Activated T-helper 2 cell treated with anti-CD3 and anti-CD28 coated beads, Interferon-gamma antibody, Interleukin-2, Interleukin-4, amounts not matched to agents 10 μg/mL and 5 μg/mL and 100 μg/mL, durations not matched to agents 14 hours and 24 hours and 36 hours (primary cell): Measurements from ENCODE around the gene SPOCK3. TPM values are rescaled to one million over a fixed set of nuclear protein-coding genes. Genes with fewer than 3 reads are reported as not detected.
"Not testable (repeated sequence)": the region's sequence is repeated elsewhere in the genome, so short reads cannot be mapped to it uniquely, and the experiment has no call there.

Experiments
- DNase-seq: peaks from one replicate; pipeline ENCODE4 v3.0.0; 2021; ENCODE audit warnings: low spot score
- H3K27ac Mint-ChIP-seq: one replicate; pipeline ENCODE4 v1.8.0; 2021; ENCODE audit warnings: mixed read lengths
- H3K27me3 Mint-ChIP-seq: one replicate; pipeline ENCODE4 v1.8.0; 2021; ENCODE audit warnings: low read depth, mixed read lengths
- H3K36me3 Mint-ChIP-seq: one replicate; pipeline ENCODE4 v1.8.0; 2021; ENCODE audit warnings: low read depth, mixed read lengths
- H3K4me1 Mint-ChIP-seq: one replicate; pipeline ENCODE4 v1.8.0; 2021; ENCODE audit warnings: low read depth, mixed read lengths
- H3K4me3 Mint-ChIP-seq: one replicate; pipeline ENCODE4 v1.8.0; 2021; ENCODE audit warnings: low read depth, mild to moderate bottlenecking, moderate library complexity, mixed read lengths
- H3K9me3 Mint-ChIP-seq: one replicate; pipeline ENCODE4 v1.8.0; 2021; ENCODE audit warnings: mixed read lengths
- intact Hi-C: fragments of 100-400 bp; cut with micrococcal nuclease; formaldehyde crosslinking; loops from one replicate; pipeline ENCODE4 v1.15.1; 2023
- total RNA-seq: library from RNA; stranded (reverse); gene quantifications from 2 replicates; pipeline ENCODE4 v1.2.3, GENCODE V29; 2022

The SPOCK3 gene
- total RNA-seq, 1 donor from 2014 or later, result not detected

DNA sequence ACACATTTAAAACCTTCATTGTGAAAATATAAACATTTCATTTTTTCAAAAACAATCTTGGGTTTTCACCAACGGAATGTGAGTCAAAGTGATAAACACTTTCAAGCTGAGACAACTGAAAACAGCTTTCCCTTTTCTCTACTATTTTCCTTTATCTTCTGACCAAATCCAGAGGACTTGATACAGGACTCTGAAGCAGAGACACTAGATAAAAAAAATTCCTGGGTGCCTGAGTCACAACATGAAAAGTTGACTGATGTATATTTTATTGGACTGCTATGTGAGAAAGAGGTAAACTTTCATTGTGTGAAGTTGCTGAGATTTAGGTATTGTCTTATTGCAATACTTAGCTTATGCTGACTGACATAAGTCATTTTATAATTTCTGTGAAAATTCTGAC is 411.2 kb downstream of the SPOCK3 start:
- Mint-ChIP-seq H3K27me3 (no peaks in the 10 kb centered on the region), H3K27ac (no peak overlapping the region), H3K4me1 (no peaks in the 10 kb centered on the region), H3K36me3 (no peaks in the 10 kb centered on the region), H3K9me3 (peaks cover 17% of the 10 kb centered on the region), H3K4me3 (no peak overlapping the region)
- intact Hi-C loops, result no loop called here
- no peak for DNase-seq

DNA sequence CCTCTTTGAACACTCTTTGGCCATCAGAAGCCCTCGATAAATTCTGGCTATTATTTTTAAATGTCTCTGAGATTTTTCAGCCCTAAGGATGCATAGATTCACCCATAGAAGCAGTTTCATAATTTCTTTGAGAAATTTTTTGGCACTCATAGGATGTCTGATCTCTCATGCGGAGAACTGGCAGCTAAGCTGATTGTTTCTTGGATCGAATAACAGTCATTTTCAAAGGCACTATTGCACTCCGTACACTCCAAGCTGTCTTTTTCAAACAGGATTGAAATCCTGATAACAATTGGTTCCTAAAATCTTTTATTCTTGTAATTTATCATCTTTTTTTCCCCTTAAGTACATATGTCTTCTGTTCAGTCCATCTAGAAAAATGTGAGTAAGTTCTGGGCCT is 411.9 kb downstream of the SPOCK3 start:
- no peak for DNase-seq
- Mint-ChIP-seq H3K4me1 (no peaks in the 10 kb centered on the region), H3K27me3 (no peaks in the 10 kb centered on the region), H3K9me3 (peaks cover 17% of the 10 kb centered on the region), H3K4me3 (no peak overlapping the region), H3K36me3 (no peaks in the 10 kb centered on the region), H3K27ac (no peak overlapping the region)
- intact Hi-C loops, result no loop called here

DNA sequence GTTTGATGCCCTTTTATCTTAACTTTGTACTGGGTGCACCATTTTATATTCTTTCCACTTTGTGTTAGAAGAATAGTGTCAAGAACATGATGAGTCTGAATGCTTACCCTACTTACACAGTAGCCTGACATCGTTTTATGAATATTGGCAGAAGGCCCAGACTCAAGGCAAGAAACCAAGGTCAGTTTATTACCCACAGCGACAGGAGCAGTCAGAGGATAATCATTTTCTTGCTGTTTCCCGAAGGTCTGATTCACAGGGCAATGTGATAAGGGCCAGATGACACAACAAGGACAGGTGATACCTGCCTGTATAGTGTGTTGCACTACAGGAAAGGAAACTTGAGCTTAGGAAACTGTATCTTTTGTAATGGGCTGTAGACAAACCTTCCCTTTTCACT is 417.4 kb downstream of the SPOCK3 start:
- no peak for DNase-seq
- no peaks in the 10 kb centered on the region for H3K36me3 Mint-ChIP-seq
- H3K27ac Mint-ChIP-seq, result no peak overlapping the region
- no peak overlapping the region for H3K4me3 Mint-ChIP-seq
- intact Hi-C loops, result no loop called here
- no peaks in the 10 kb centered on the region for H3K27me3 Mint-ChIP-seq
- H3K4me1 Mint-ChIP-seq, result no peaks in the 10 kb centered on the region
- peaks cover 4% of the 10 kb centered on the region for H3K9me3 Mint-ChIP-seq

DNA sequence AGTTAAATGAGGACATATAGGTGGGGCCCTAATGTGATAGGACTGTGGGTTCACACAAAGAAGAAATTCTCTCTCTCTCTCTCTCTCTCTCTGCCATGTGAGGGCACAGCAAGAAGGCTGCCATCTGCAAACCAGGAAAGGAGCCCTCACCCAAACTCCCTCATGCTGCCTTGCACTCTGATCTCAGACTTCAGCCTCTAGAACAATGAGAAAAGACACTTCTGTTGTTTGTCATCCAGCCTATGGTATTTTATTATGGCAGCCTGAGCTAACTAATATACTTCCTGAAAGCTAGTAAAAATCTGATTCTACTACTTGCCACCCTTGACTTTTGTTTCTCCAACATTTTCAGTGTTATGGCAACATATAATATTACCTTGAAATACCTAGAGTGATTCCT is 425.9 kb downstream of the SPOCK3 start:
- H3K4me3 Mint-ChIP-seq, result no peak overlapping the region
- no peaks in the 10 kb centered on the region for H3K36me3 Mint-ChIP-seq
- intact Hi-C loops, result no loop called here

DNA sequence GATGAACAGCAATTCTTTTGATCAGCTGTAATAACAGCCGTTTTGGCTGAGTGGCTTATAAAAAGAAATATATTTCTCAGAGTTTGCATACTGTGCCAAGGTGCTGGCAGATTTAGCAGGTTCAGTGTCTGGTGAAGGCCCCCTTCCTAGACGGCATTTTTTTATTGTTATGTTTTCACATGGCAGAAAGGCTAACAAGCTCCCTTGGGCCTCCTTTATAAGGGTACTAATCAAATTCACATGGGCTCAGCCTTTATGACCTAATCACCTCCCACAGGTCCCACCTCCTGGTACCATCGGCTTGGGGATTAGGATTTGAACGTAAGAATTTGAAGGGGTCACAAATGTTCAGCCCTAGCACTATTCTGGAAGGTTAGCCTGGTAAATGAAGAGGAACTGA is 431.9 kb downstream of the SPOCK3 start:
- Mint-ChIP-seq H3K4me3 (no peak overlapping the region), H3K27ac (no peak overlapping the region), H3K4me1 (no peaks in the 10 kb centered on the region), H3K9me3 (peaks cover 11% of the 10 kb centered on the region), H3K36me3 (no peaks in the 10 kb centered on the region), H3K27me3 (no peaks in the 10 kb centered on the region)
- DNase-seq, result no peak
- intact Hi-C loops, result no loop called here

More for the DNA sequence above, 425.9 kb downstream of the SPOCK3 start:
- Mint-ChIP-seq H3K9me3 (peaks cover 16% of the 10 kb centered on the region), H3K4me1 (no peaks in the 10 kb centered on the region), H3K27ac (no peak overlapping the region), H3K27me3 (no peaks in the 10 kb centered on the region)
- no peak for DNase-seq

DNA sequence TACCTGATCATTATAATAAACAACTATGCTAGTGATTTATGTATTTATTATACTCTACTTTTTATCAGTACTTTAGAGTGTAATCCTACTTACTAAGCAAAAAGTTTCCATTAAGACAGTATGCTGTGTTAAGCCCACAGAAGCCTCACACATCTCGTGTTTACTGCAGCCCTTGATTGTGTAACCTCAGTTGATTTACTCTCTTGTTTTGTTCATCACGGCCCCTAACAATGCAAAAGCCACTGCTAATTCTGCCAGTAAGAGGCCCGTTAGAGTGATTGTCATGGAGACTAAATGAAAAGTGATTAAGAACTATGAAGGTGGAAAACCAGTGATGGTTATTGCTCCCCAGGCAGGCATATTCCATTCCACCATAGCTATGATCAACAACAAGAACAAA is 436.2 kb downstream of the SPOCK3 start:
- H3K9me3 Mint-ChIP-seq, result peaks cover 15% of the 10 kb centered on the region
- H3K27ac Mint-ChIP-seq, result no peak overlapping the region
- intact Hi-C loops, result no loop called here
- H3K36me3 Mint-ChIP-seq, result no peaks in the 10 kb centered on the region
- no peaks in the 10 kb centered on the region for H3K4me1 Mint-ChIP-seq
- no peak for DNase-seq
- no peak overlapping the region for H3K4me3 Mint-ChIP-seq
- H3K27me3 Mint-ChIP-seq, result no peaks in the 10 kb centered on the region

DNA sequence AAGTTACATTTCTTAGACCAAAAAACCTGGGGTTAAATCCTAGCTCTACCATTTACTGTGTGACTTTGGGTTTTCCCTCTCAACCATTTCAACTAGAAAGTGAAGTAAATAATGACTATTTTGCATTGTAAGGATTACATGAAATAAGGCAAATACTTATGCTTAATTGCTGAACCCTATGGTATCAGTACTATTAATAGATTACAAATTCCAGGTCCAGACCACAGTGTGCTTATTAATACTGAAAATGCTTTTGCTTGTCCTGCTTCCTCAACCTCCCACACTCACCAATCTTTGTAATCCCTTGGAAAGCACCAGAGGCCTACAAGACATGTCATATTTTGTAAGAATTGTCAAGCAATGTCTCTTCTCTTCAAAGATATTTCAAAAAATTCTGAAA is 456.5 kb downstream of the SPOCK3 start:
- Mint-ChIP-seq H3K27ac (no peak overlapping the region), H3K9me3 (peaks cover 20% of the 10 kb centered on the region), H3K36me3 (no peaks in the 10 kb centered on the region), H3K27me3 (no peaks in the 10 kb centered on the region), H3K4me3 (no peak overlapping the region), H3K4me1 (no peaks in the 10 kb centered on the region)
- intact Hi-C loops, result loop anchor here (1.0 kb wide), 1 partner anchor 28 kb away; no protein-coding TSS in a partner anchor
- no peak for DNase-seq

DNA sequence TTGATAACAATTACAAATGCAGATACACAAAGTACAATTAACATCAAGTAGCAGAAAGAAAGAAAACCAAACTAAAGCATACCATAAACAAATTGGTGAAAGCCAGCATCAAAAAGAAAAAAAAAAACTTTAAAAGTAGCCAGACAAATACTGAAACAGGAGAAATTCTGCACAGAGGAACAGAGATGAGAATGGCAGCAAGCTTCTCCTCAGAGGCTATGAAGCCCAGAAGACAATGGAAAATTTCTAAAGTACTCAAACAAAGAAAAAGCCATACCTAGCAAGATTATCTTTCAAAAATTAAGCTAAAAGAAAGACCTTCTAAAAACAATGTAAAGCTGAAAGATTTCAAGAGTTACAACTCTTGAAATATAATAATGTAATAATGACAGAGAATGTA is 471.3 kb downstream of the SPOCK3 start:
- Mint-ChIP-seq H3K27me3 (no peaks in the 10 kb centered on the region), H3K27ac (no peak overlapping the region), H3K9me3 (peaks cover 10% of the 10 kb centered on the region), H3K4me1 (no peaks in the 10 kb centered on the region), H3K36me3 (no peaks in the 10 kb centered on the region), H3K4me3 (no peak overlapping the region)
- intact Hi-C loops, result no loop called here
- DNase-seq, result no peak

DNA sequence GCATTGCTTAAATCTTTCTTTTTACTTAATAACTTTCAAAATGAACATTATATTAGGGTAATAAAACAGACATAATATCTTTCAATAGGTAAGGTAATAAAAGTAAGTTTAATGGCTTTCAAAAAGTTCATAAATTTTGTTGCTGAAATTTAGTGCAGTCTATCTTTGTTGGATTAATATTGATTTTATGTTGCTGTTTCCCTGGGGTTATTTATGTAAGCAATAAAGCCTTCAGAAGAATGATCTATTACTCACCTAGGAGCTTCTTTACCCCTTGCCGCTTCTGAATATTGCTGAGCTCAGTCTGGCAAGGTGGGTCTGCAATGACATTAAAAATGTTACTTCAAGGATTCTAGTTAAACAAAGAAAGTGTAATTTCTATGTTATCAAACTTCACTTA is 492.6 kb downstream of the SPOCK3 start:
- Mint-ChIP-seq H3K27ac (no peak overlapping the region), H3K9me3 (peaks cover 21% of the 10 kb centered on the region), H3K4me3 (no peak overlapping the region), H3K27me3 (no peaks in the 10 kb centered on the region), H3K36me3 (no peaks in the 10 kb centered on the region), H3K4me1 (no peaks in the 10 kb centered on the region)
- intact Hi-C loops, result no loop called here
- no peak for DNase-seq

DNA sequence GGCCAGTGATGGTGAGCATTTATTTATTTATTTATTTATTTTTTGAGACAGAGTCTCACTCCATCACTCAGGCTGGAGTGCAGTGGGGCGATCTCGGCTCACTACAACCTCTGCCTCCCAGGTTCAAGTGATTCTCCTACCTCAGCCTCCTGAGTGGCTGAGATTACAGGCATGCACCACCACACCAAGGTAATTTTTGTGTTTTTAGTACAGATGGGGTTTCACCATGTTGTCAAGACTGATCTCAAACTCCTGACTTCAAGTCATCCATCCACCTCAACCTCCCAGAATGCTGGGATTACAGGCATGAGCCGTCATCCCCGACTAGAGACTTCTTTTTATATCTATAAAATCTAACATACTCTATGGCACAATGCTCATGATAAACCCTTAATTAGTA is 495.1 kb downstream of the SPOCK3 start:
- H3K36me3 Mint-ChIP-seq, H3K4me3 Mint-ChIP-seq, H3K9me3 Mint-ChIP-seq, H3K27me3 Mint-ChIP-seq, H3K4me1 Mint-ChIP-seq, intact Hi-C loops, DNase-seq, H3K27ac Mint-ChIP-seq: not testable (repeated sequence)

DNA sequence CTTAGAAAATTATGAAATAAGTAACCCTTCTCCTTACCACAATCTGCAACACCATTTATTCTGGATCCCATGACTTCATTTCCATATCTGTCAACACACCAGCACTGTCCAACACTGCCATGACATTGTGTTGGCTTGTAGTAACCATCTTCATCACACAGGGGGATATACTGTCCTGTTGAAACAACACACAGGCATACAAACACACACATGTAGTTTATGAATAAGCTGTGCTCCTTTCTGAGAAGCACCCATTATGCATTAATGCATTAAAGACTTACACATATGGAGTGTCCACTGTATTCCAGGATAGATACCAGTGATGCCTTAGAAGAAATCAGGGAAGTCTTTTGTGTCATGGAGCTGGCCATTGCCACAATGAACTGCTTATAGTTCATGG is 496.9 kb downstream of the SPOCK3 start:
- H3K4me3 Mint-ChIP-seq, result no peak overlapping the region
- H3K9me3 Mint-ChIP-seq, result no peaks in the 10 kb centered on the region
- no peak for DNase-seq
- no peak overlapping the region for H3K27ac Mint-ChIP-seq
- no peaks in the 10 kb centered on the region for H3K4me1 Mint-ChIP-seq
- H3K36me3 Mint-ChIP-seq, result no peaks in the 10 kb centered on the region
- intact Hi-C loops, result no loop called here
- no peaks in the 10 kb centered on the region for H3K27me3 Mint-ChIP-seq

DNA sequence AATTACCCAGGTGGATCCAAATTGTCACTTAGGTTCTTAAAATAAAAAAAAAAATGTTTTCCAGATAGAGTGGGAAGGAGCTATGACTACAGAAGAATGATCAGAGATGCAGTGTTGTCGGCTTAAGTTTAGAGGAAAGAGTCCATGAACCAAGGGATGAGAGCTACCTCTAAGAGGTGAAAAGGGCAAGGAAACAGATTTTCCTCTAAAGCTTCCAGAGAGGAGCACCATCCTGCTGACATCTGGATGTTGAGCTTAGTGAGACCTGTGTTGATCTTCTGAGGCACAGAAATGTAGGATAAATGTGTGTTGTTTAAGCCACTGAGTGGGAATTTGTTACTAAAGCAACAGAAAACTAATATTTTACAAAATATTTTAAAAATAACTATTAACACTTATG is 498.7 kb downstream of the SPOCK3 start:
- H3K9me3 Mint-ChIP-seq, result no peaks in the 10 kb centered on the region
- no peak overlapping the region for H3K4me3 Mint-ChIP-seq
- H3K4me1 Mint-ChIP-seq, result no peaks in the 10 kb centered on the region
- intact Hi-C loops, result no loop called here
- DNase-seq, result no peak
- no peaks in the 10 kb centered on the region for H3K36me3 Mint-ChIP-seq
- H3K27ac Mint-ChIP-seq, result no peak overlapping the region
- H3K27me3 Mint-ChIP-seq, result no peaks in the 10 kb centered on the region

DNA sequence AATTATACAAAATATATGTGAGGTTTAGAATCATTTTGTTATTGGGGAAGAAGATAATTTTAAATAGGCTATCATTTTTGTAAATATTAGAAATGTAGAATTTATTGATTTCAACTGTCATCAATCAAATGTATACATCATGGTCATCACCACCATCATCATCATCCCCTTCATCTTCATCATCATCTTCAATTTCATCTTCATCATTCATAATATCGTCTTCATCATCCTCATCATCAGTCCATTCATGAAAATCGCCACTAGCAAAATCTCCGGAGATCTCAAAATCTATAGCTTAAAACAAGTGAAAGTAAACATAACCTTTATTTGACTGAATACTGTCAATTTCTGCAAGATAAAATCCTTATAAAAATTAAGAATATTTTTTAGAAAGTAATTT is 499.5 kb downstream of the SPOCK3 start:
- no peaks in the 10 kb centered on the region for H3K36me3 Mint-ChIP-seq
- intact Hi-C loops, result no loop called here
- no peaks in the 10 kb centered on the region for H3K4me1 Mint-ChIP-seq
- H3K27me3 Mint-ChIP-seq, result no peaks in the 10 kb centered on the region
- H3K4me3 Mint-ChIP-seq, result no peak overlapping the region
- no peaks in the 10 kb centered on the region for H3K9me3 Mint-ChIP-seq
- H3K27ac Mint-ChIP-seq, result no peak overlapping the region
- no peak for DNase-seq

DNA sequence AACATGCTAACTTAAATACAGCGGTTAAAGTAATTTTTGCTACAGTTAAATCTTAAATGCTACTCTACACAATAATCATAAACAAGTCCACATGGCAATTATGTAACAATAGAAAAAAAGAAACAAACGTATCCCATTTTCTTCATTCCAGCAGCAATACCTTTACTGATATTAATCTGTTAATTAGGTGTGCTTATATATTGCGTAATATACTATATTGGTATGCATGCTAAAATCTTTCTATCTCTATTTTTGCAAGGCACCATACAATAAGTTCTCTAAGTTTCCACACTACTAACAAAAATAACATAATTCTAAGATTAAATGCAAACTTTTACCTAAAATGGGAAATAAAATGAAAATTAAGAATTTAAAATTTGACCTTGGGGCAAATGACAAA is 500.6 kb downstream of the SPOCK3 start:
- Mint-ChIP-seq H3K36me3 (no peaks in the 10 kb centered on the region), H3K9me3 (no peaks in the 10 kb centered on the region), H3K4me3 (no peak overlapping the region), H3K27me3 (no peaks in the 10 kb centered on the region), H3K27ac (no peak overlapping the region), H3K4me1 (no peaks in the 10 kb centered on the region)
- DNase-seq, result no peak
- intact Hi-C loops, result no loop called here
